Measurements from ENCODE around the gene AGAP5.
"Not testable (repeated sequence)": the region's sequence is repeated elsewhere in the genome, so short reads cannot be mapped to it uniquely, and the experiment has no call there.

The AGAP5 gene

GRCh38 chr10:73713912-73714311 lies 16.0 kb upstream of the AGAP5 start:
- H3K4ac ChIP-seq (ENCODE audit: low read depth, low read length); H3K27me3 ChIP-seq (ENCODE audit: insufficient read depth, low read length); H2BK12ac ChIP-seq (ENCODE audit: low read length); H3K79me2 ChIP-seq (ENCODE audit: control insufficient read depth, insufficient read depth, low read length, poor library complexity); H3K14ac ChIP-seq (ENCODE audit: low read length); H4K91ac ChIP-seq (ENCODE audit: low read depth, low read length); H2BK120ac ChIP-seq (ENCODE audit: insufficient read depth, low read length, poor library complexity); H3K9me3 ChIP-seq (ENCODE audit: insufficient read depth, low read depth, low read length); H3K4me1 ChIP-seq (ENCODE audit: control insufficient read depth in 1 of 2, insufficient read depth in 2 of 2, low read length in 2 of 2); H3K27ac ChIP-seq (ENCODE audit: low read depth, low read length); H3K23ac ChIP-seq (ENCODE audit: low read length); H3K4me3 ChIP-seq (ENCODE audit: low read depth, low read length); H3K9ac ChIP-seq (ENCODE audit: low read length); H3K79me1 ChIP-seq (ENCODE audit: low read length); H3K18ac ChIP-seq (ENCODE audit: low read length); H2AK5ac ChIP-seq (ENCODE audit: low read length); H4K8ac ChIP-seq (ENCODE audit: low read depth, low read length); H3K4me2 ChIP-seq (ENCODE audit: low read length); H2BK5ac ChIP-seq (ENCODE audit: low read depth, low read length, poor library complexity); DNase-seq; H2AFZ ChIP-seq (ENCODE audit: insufficient read depth, low read length, poor library complexity); H4K12ac ChIP-seq (ENCODE audit: low read depth, low read length): not testable (repeated sequence)
- WGBS (ENCODE audit: extremely low coverage, insufficient coverage, insufficient read length): no CpG with 5 or more reads among the region's 3 CpGs
- H3K36me3 ChIP-seq (ENCODE audit: control insufficient read depth in 1 of 2, insufficient read depth in 2 of 2, low read length in 2 of 2): peaks cover 12 to 17% of the 10 kb centered on the region in 2 experiments

GRCh38 chr10:73711683-73712082 lies 13.8 kb upstream of the AGAP5 start:
- not testable (repeated sequence) for H3K79me1 ChIP-seq (ENCODE audit: low read length); DNase-seq; H2AFZ ChIP-seq (ENCODE audit: insufficient read depth, low read length, poor library complexity); H2AK5ac ChIP-seq (ENCODE audit: low read length); H2BK12ac ChIP-seq (ENCODE audit: low read length); H3K27me3 ChIP-seq (ENCODE audit: insufficient read depth, low read length); H3K4me3 ChIP-seq (ENCODE audit: low read depth, low read length); H3K23ac ChIP-seq (ENCODE audit: low read length); H2BK5ac ChIP-seq (ENCODE audit: low read depth, low read length, poor library complexity); H3K18ac ChIP-seq (ENCODE audit: low read length); H3K27ac ChIP-seq (ENCODE audit: low read depth, low read length); H4K91ac ChIP-seq (ENCODE audit: low read depth, low read length); H2BK120ac ChIP-seq (ENCODE audit: insufficient read depth, low read length, poor library complexity); H3K4me1 ChIP-seq (ENCODE audit: control insufficient read depth in 1 of 2, insufficient read depth in 2 of 2, low read length in 2 of 2); H3K14ac ChIP-seq (ENCODE audit: low read length); H3K9me3 ChIP-seq (ENCODE audit: insufficient read depth, low read depth, low read length); H4K8ac ChIP-seq (ENCODE audit: low read depth, low read length); H4K12ac ChIP-seq (ENCODE audit: low read depth, low read length); H3K4me2 ChIP-seq (ENCODE audit: low read length); H3K79me2 ChIP-seq (ENCODE audit: control insufficient read depth, insufficient read depth, low read length, poor library complexity); H3K4ac ChIP-seq (ENCODE audit: low read depth, low read length); H3K9ac ChIP-seq (ENCODE audit: low read length)
- no CpG with 5 or more reads among the region's 5 CpGs for WGBS (ENCODE audit: extremely low coverage, insufficient coverage, insufficient read length)
- H3K36me3 ChIP-seq (ENCODE audit: control insufficient read depth in 1 of 2, insufficient read depth in 2 of 2, low read length in 2 of 2): peaks cover 8 to 11% of the 10 kb centered on the region in 2 experiments

GRCh38 chr10:73708122-73708521 lies 10.2 kb upstream of the AGAP5 start:
- H4K91ac ChIP-seq (ENCODE audit: low read depth, low read length); H3K14ac ChIP-seq (ENCODE audit: low read length); H4K12ac ChIP-seq (ENCODE audit: low read depth, low read length); H2BK5ac ChIP-seq (ENCODE audit: low read depth, low read length, poor library complexity); H3K9me3 ChIP-seq (ENCODE audit: insufficient read depth, low read depth, low read length); H3K4ac ChIP-seq (ENCODE audit: low read depth, low read length); H3K4me2 ChIP-seq (ENCODE audit: low read length); H3K9ac ChIP-seq (ENCODE audit: low read length); H3K36me3 ChIP-seq (ENCODE audit: control insufficient read depth in 1 of 2, insufficient read depth in 2 of 2, low read length in 2 of 2); H2AK5ac ChIP-seq (ENCODE audit: low read length); DNase-seq; H3K79me2 ChIP-seq (ENCODE audit: control insufficient read depth, insufficient read depth, low read length, poor library complexity); H4K8ac ChIP-seq (ENCODE audit: low read depth, low read length); H2AFZ ChIP-seq (ENCODE audit: insufficient read depth, low read length, poor library complexity); H2BK12ac ChIP-seq (ENCODE audit: low read length); H2BK120ac ChIP-seq (ENCODE audit: insufficient read depth, low read length, poor library complexity); H3K27ac ChIP-seq (ENCODE audit: low read depth, low read length); H3K4me1 ChIP-seq (ENCODE audit: control insufficient read depth in 1 of 2, insufficient read depth in 2 of 2, low read length in 2 of 2); H3K18ac ChIP-seq (ENCODE audit: low read length); H3K4me3 ChIP-seq (ENCODE audit: low read depth, low read length); H3K23ac ChIP-seq (ENCODE audit: low read length); H3K27me3 ChIP-seq (ENCODE audit: insufficient read depth, low read length); H3K79me1 ChIP-seq (ENCODE audit: low read length): not testable (repeated sequence)
- no CpG with 5 or more reads among the region's 1 CpG for WGBS (ENCODE audit: extremely low coverage, insufficient coverage, insufficient read length)

- not testable (repeated sequence) for DNase-seq
Measured at GRCh38 chr10:73707628-73708027, 9.7 kb upstream of the AGAP5 start.

More at GRCh38 chr10:73707628-73708027, 9.7 kb upstream of the AGAP5 start:
- H3K9me3 ChIP-seq (ENCODE audit: insufficient read depth, low read depth, low read length); H3K4ac ChIP-seq (ENCODE audit: low read depth, low read length); H4K91ac ChIP-seq (ENCODE audit: low read depth, low read length); H3K9ac ChIP-seq (ENCODE audit: low read length); H4K12ac ChIP-seq (ENCODE audit: low read depth, low read length); H3K18ac ChIP-seq (ENCODE audit: low read length); H3K27me3 ChIP-seq (ENCODE audit: insufficient read depth, low read length); H2AFZ ChIP-seq (ENCODE audit: insufficient read depth, low read length, poor library complexity); H3K27ac ChIP-seq (ENCODE audit: low read depth, low read length); H3K4me2 ChIP-seq (ENCODE audit: low read length); H3K23ac ChIP-seq (ENCODE audit: low read length); H3K36me3 ChIP-seq (ENCODE audit: control insufficient read depth in 1 of 2, insufficient read depth in 2 of 2, low read length in 2 of 2); H2BK120ac ChIP-seq (ENCODE audit: insufficient read depth, low read length, poor library complexity); H2AK5ac ChIP-seq (ENCODE audit: low read length); H4K8ac ChIP-seq (ENCODE audit: low read depth, low read length); H3K4me1 ChIP-seq (ENCODE audit: control insufficient read depth in 1 of 2, insufficient read depth in 2 of 2, low read length in 2 of 2); H3K4me3 ChIP-seq (ENCODE audit: low read depth, low read length); H3K79me2 ChIP-seq (ENCODE audit: control insufficient read depth, insufficient read depth, low read length, poor library complexity); H2BK5ac ChIP-seq (ENCODE audit: low read depth, low read length, poor library complexity); H3K79me1 ChIP-seq (ENCODE audit: low read length); H2BK12ac ChIP-seq (ENCODE audit: low read length); H3K14ac ChIP-seq (ENCODE audit: low read length): not testable (repeated sequence)

Data from trophoblast cell (in vitro differentiated cells and primary cell).